H1 (cell line): ENCODE results near the gene EIF4A2. TPM values are rescaled to one million over a fixed set of nuclear protein-coding genes. Genes with fewer than 3 reads are reported as not detected.
A peak's percentile ranks its signal among the peaks of the same experiment; 100 is the strongest.

Experiments used
- CTCF ChIA-PET: fragments of 300-600 bp; sonication (Branson Sonifier 250); formaldehyde crosslinking; loops from one replicate; lab custom pipeline; 2021; ENCODE audit not compliant: partially characterized antibody; lab: Charles Lee
- POLR2A ChIA-PET: fragments of 300-600 bp; sonication (Branson Sonifier 250); formaldehyde crosslinking; loops from one replicate; lab custom pipeline; 2021; ENCODE audit warnings: inconsistent platforms; ENCODE audit not compliant: partially characterized antibody; lab: Charles Lee
- DNase-seq, 2 experiments: peaks; one replicate each; pipeline versions ENCODE4 v3.0.0 to v3.0.0-alpha.2; 2010 to 2022; ENCODE audit warnings: low spot score in 2 of 2, low read depth in 1 of 2, mixed read lengths in 1 of 2
- FAIRE-seq: peaks from 2 replicates; lab custom pipeline; 2011; peaks lifted over from hg19 to GRCh38; lab: Jason Lieb, UNC
- H2AFZ ChIP-seq: 2 replicates; pipeline ENCODE4 v1.8.1; 2012; ENCODE audit warnings: low read length, inconsistent platforms
- H2AK5ac ChIP-seq: 2 replicates; pipeline ENCODE4 v1.6.1; 2013; ENCODE audit warnings: low read depth, low read length
- H2BK120ac ChIP-seq: replicated peaks from 2 replicates; pipeline ENCODE3; 2013; ENCODE audit warnings: low read depth, low read length, inconsistent platforms
- H2BK12ac ChIP-seq: 2 replicates; pipeline ENCODE4 v1.6.1; 2013; ENCODE audit warnings: low read depth, low read length
- H2BK15ac ChIP-seq: 2 replicates; pipeline ENCODE4 v1.6.1; 2013; ENCODE audit warnings: low read length
- H2BK20ac ChIP-seq: 2 replicates; pipeline ENCODE4 v1.6.1; 2013; ENCODE audit warnings: low read length
- H2BK5ac ChIP-seq: 2 replicates; pipeline ENCODE4 v1.6.1; 2013; ENCODE audit warnings: low read depth, low read length
- H3K14ac ChIP-seq: 2 replicates; pipeline ENCODE4 v1.6.1; 2013; ENCODE audit warnings: inconsistent platforms; ENCODE audit not compliant: insufficient read length
- H3K18ac ChIP-seq: 2 replicates; pipeline ENCODE4 v1.6.1; 2013; ENCODE audit warnings: low read length; ENCODE audit errors: extremely low read depth
- H3K23ac ChIP-seq: 2 replicates; pipeline ENCODE4 v1.6.1; 2013; ENCODE audit warnings: inconsistent platforms; ENCODE audit not compliant: insufficient read length
- H3K23me2 ChIP-seq: 2 replicates; pipeline ENCODE4 v1.6.1; 2013; ENCODE audit warnings: low read depth, low read length
- H3K27ac ChIP-seq: 2 replicates; pipeline ENCODE4 v1.6.1; 2011; ENCODE audit warnings: low read depth, low read length, inconsistent platforms
- H3K27me3 ChIP-seq, 4 experiments: replicated peaks in 1 of 4; 1 replicate in 1 of 4; 2 replicates in 3 of 4; pipeline versions ENCODE4 v1.6.1 to v1.8.1; 2011 to 2013; ENCODE audit warnings: low read length in 3 of 4, mild to moderate bottlenecking in 3 of 4, inconsistent platforms in 2 of 4, mixed read lengths in 2 of 4, moderate library complexity in 1 of 4; ENCODE audit not compliant: control insufficient read depth in 3 of 4, insufficient read depth in 3 of 4; ENCODE audit errors: extremely low read depth in 1 of 4
- H3K36me3 ChIP-seq, 4 experiments: 2 replicates each; pipeline versions ENCODE4 v1.6.1 to v1.8.1; 2011 to 2013; ENCODE audit warnings: mild to moderate bottlenecking in 4 of 4, low read length in 3 of 4, moderate library complexity in 2 of 4, control low read depth in 1 of 4, inconsistent platforms in 1 of 4; ENCODE audit not compliant: insufficient read depth in 4 of 4, control insufficient read depth in 2 of 4
- H3K4ac ChIP-seq: replicated peaks from 2 replicates; pipeline ENCODE3; 2013; ENCODE audit warnings: low read length, low read depth, mixed read lengths, inconsistent platforms; ENCODE audit not compliant: insufficient read length
- H3K4me1 ChIP-seq, 4 experiments: replicated peaks in 1 of 4; 1 replicate in 1 of 4; 2 replicates in 3 of 4; pipeline versions ENCODE4 v1.6.1 to v1.8.1; 2011 to 2013; ENCODE audit warnings: low read length in 3 of 4, inconsistent platforms in 2 of 4, mixed read lengths in 1 of 4; ENCODE audit not compliant: insufficient read depth in 4 of 4, control insufficient read depth in 3 of 4
- H3K4me2 ChIP-seq, 2 experiments: 2 replicates each; pipeline versions ENCODE4 v1.6.1 to v1.8.1; 2011 to 2013; ENCODE audit warnings: low read depth in 2 of 2, low read length in 2 of 2, control low read depth in 1 of 2, inconsistent platforms in 1 of 2, mild to moderate bottlenecking in 1 of 2; ENCODE audit not compliant: insufficient read depth in 1 of 2
- H3K4me3 ChIP-seq, 4 experiments: fragments of 200-600, 300-600 bp in 1 of 4; sonication (generic), shearing (Covaris generic), sonication (Bioruptor Twin) in 1 of 4; 2 replicates each; pipeline versions ENCODE4 v1.5.1 to v1.8.1; 2011 to 2016; ENCODE audit warnings: low read length in 4 of 4, low read depth in 3 of 4, control low read depth in 2 of 4, inconsistent platforms in 2 of 4, mild to moderate bottlenecking in 2 of 4, mixed read lengths in 1 of 4, moderate library complexity in 1 of 4; ENCODE audit not compliant: insufficient read depth in 2 of 4; ENCODE audit errors: extremely low read depth in 1 of 4
- H3K56ac ChIP-seq: replicated peaks from 2 replicates; pipeline ENCODE3; 2013; ENCODE audit warnings: low read depth, mild to moderate bottlenecking, mixed read lengths, low read length, inconsistent platforms; ENCODE audit not compliant: insufficient read length
- H3K79me1 ChIP-seq: 2 replicates; pipeline ENCODE4 v1.6.1; 2013; ENCODE audit warnings: low read depth, low read length, control low read depth
- H3K79me2 ChIP-seq, 2 experiments: 2 replicates each; pipeline versions ENCODE4 v1.6.1 to v1.8.1; 2012 to 2013; ENCODE audit warnings: low read length in 2 of 2, mild to moderate bottlenecking in 2 of 2, inconsistent platforms in 1 of 2; ENCODE audit not compliant: insufficient read depth in 2 of 2, control insufficient read depth in 1 of 2
- H3K9ac ChIP-seq, 4 experiments: replicated peaks in 1 of 4; 1 replicate in 1 of 4; 2 replicates in 3 of 4; pipeline versions ENCODE4 v1.6.1 to v1.8.1; 2011 to 2013; ENCODE audit warnings: low read depth in 3 of 4, low read length in 3 of 4, control low read depth in 2 of 4, mild to moderate bottlenecking in 2 of 4, moderate library complexity in 2 of 4, inconsistent platforms in 1 of 4; ENCODE audit errors: extremely low read depth in 1 of 4
- H3K9me3 ChIP-seq, 2 experiments: 2 replicates each; pipeline versions ENCODE4 v1.6.1 to v1.8.1; 2012 to 2013; ENCODE audit warnings: mild to moderate bottlenecking in 2 of 2, moderate library complexity in 2 of 2, control low read depth in 1 of 2, inconsistent platforms in 1 of 2, low read depth in 1 of 2, low read length in 1 of 2, mixed read lengths in 1 of 2; ENCODE audit not compliant: insufficient read depth in 2 of 2
- H4K20me1 ChIP-seq, 2 experiments: replicated peaks in 1 of 2; 2 replicates each; pipeline versions ENCODE3 to v1.8.1; 2011 to 2013; ENCODE audit warnings: inconsistent platforms in 2 of 2, low read length in 2 of 2, mild to moderate bottlenecking in 1 of 2; ENCODE audit not compliant: insufficient read depth in 2 of 2, control insufficient read depth in 1 of 2
- H4K5ac ChIP-seq: 2 replicates; pipeline ENCODE4 v1.6.1; 2013; ENCODE audit warnings: low read length, low read depth, mixed read lengths, inconsistent platforms; ENCODE audit not compliant: insufficient read length
- H4K8ac ChIP-seq: 2 replicates; pipeline ENCODE4 v1.8.0; 2013; ENCODE audit warnings: mild to moderate bottlenecking, moderate library complexity, low read length, inconsistent platforms; ENCODE audit not compliant: insufficient read depth; ENCODE audit errors: extremely low read depth
- H4K91ac ChIP-seq: replicated peaks from 2 replicates; pipeline ENCODE3; 2013; ENCODE audit warnings: low read length, mixed read lengths, inconsistent platforms; ENCODE audit not compliant: insufficient read length
- CHD1 ChIP-seq: IDR thresholded peaks from 2 replicates; pipeline ENCODE4 v1.6.1; 2012; ENCODE audit warnings: low read depth, low read length, improper control_type of control experiment
- CTBP2 ChIP-seq: IDR thresholded peaks from 2 replicates; pipeline ENCODE4 v1.7.0; 2011; ENCODE audit warnings: borderline replicate concordance, mild to moderate bottlenecking, moderate library complexity, mixed read lengths, low read length; ENCODE audit not compliant: insufficient read depth, insufficient read length
- EP300 ChIP-seq, 2 experiments: IDR thresholded peaks; 1 replicate in 1 of 2; 2 replicates in 1 of 2; pipeline ENCODE4 v1.6.1; 2011 to 2012; ENCODE audit warnings: low read depth in 2 of 2, low read length in 2 of 2, mild to moderate bottlenecking in 2 of 2, borderline replicate concordance in 1 of 2, inconsistent platforms in 1 of 2, moderate library complexity in 1 of 2
- EZH2 ChIP-seq: fragments of 200-600 bp; sonication (generic); IDR thresholded peaks from 2 replicates; pipeline ENCODE4 v1.7.1; 2012; ENCODE audit warnings: low read depth, mild to moderate bottlenecking, moderate library complexity, low read length, inconsistent platforms; ENCODE audit not compliant: severe bottlenecking
- RBBP5 ChIP-seq: IDR thresholded peaks from 2 replicates; pipeline ENCODE4 v1.7.1; 2012; ENCODE audit warnings: low read depth, mild to moderate bottlenecking, inconsistent platforms, low read length, moderate library complexity, borderline replicate concordance
- RXRA ChIP-seq: IDR thresholded peaks from 2 replicates; pipeline ENCODE4 v1.6.1; 2011; ENCODE audit warnings: low read depth, mild to moderate bottlenecking, low read length, moderate library complexity; ENCODE audit not compliant: insufficient read depth
- SIRT6 ChIP-seq: IDR thresholded peaks from one replicate; pipeline ENCODE4 v1.7.1; 2012; ENCODE audit warnings: low read length, inconsistent platforms
- SP4 ChIP-seq: IDR thresholded peaks from 2 replicates; pipeline ENCODE4 v1.6.1; 2012; ENCODE audit warnings: low read length, inconsistent platforms
- TAF1 ChIP-seq: IDR thresholded peaks from 2 replicates; pipeline ENCODE4 v1.6.1; 2011; ENCODE audit warnings: mild to moderate bottlenecking, low read depth, low read length
- TAF7 ChIP-seq: optimal IDR thresholded peaks from 2 replicates; pipeline ENCODE3; 2011; ENCODE audit warnings: low read depth, mild to moderate bottlenecking, inconsistent platforms, low read length, moderate library complexity, borderline replicate concordance
- TCF12 ChIP-seq: IDR thresholded peaks from 2 replicates; pipeline ENCODE4 v1.6.1; 2011; ENCODE audit warnings: low read depth, mild to moderate bottlenecking, low read length
- WGBS, 2 experiments: shearing (Covaris generic) in 1 of 2; methylation state at CpG; one replicate each; pipeline versions ENCODE4 v1.1.6 to v1.1.7; 2013 to 2015; ENCODE audit warnings: low lambda C conversion rate in 2 of 2, mixed read lengths in 2 of 2, inconsistent platforms in 1 of 2, low coverage in 1 of 2, missing lambda C conversion rate in 1 of 2; ENCODE audit not compliant: insufficient replicate concordance in 2 of 2, insufficient coverage in 1 of 2, insufficient read length in 1 of 2; ENCODE audit errors: extremely low coverage in 1 of 2, missing lambda C conversion rate in 1 of 2; 5-methylcytosine and 5-hydroxymethylcytosine counted together
- polyA plus RNA-seq, 7 experiments: library from polyadenylated mRNA; depleted of rRNA in 3 of 7; stranded (reverse) in 5 of 7; unstranded in 2 of 7; fragments of >200 nt in 5 of 7; fragments of 200-250 nt in 2 of 7; gene quantifications; 1 replicate in 5 of 7; 2 replicates in 1 of 7; 4 replicates in 1 of 7; pipeline versions ENCODE4 v1.2.1 to v1.2.3, GENCODE V29; 2011 to 2013; ENCODE audit warnings: missing spikeins in 2 of 7, mixed read lengths in 2 of 7
- total RNA-seq: library from RNA; stranded (reverse); fragmentation: NEBNext Ultra II Directional; extraction: Animal tissue kit (Norgen Biotek cat#: 25700); gene quantifications from 2 replicates; pipeline ENCODE4 v1.2.1, GENCODE V29; 2021
- TF ChIP-seq, protein P1 (sequence below): IDR thresholded peaks from 2 replicates; pipeline ENCODE4 v1.6.1; 2012; ENCODE audit warnings: inconsistent platforms

Gene EIF4A2
- total and polyA plus RNA-seq, 2 of the 8 experiments (the other 6 are each of a cell fraction or from before 2014, with no cell fraction given) = 527 to 604 TPM

DNA sequence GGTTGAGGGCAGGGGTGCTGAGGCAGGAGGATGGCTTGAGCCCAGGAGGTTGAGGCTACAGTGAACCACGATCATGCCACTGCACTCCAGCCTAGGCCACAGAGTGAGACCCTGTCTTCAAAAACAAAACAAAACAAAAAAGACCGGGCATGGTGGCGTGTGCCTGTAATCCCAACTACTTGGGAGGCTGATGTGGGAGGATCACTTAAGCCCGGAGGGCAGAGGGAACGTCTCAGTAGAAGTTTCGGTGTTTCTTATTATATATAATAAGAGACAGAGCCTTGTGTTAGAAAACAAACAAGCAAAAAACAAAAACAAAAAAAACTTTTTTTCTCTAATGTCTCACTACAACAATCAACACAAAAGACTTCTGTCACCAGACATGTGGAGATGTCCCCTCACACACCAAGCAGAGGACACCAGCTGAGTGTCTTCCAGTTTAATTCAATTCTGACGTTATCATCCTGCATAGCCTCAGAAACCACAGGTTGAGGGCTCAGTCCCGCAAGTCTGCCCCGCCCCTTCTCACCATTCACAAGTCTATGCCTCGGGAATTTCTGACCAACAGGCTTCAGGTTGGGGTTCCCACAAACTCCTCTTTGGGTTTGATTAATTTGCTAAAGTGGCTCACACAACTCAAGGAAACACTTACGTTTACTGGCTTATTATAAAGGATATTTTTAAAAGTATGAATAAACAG is 24.0 kb upstream of the EIF4A2 start:
- Histone ChIP-seq H2BK120ac (no peak overlapping the region), H3K27ac (no peak overlapping the region), H4K20me1 (no peaks in the 10 kb centered on the region), H2BK20ac (no peak overlapping the region), H3K4me2 (no peak overlapping the region), H3K56ac (no peak overlapping the region), H3K79me2 (no peaks in the 10 kb centered on the region), H3K79me1 (no peaks in the 10 kb centered on the region), H3K23me2 (no peaks in the 10 kb centered on the region), H3K4me3 (no peak overlapping the region), H3K9me3 (no peaks in the 10 kb centered on the region), H3K4me1 (no peaks in the 10 kb centered on the region), H4K5ac (no peak overlapping the region), H2BK5ac (no peak overlapping the region), H3K36me3 (no peaks in the 10 kb centered on the region), H2BK12ac (0 out of 2 replicates have a peak overlapping the region, but pooled peaks have one; percentile 27), H3K14ac (no peak overlapping the region), H2AFZ (no peak overlapping the region), H2AK5ac (no peak overlapping the region), H3K23ac (no peak overlapping the region), H3K18ac (no peak overlapping the region), H4K91ac (no peak overlapping the region), H2BK15ac (no peak overlapping the region), H3K9ac (no peak overlapping the region), H3K27me3 (no peaks in the 10 kb centered on the region), H3K4ac (no peak overlapping the region), H4K8ac (no peak overlapping the region)
- no peak for DNase-seq
- no peak for FAIRE-seq
- ChIA-PET CTCF (interaction anchor here (0.9 to 1.4 kb wide), 2 partner anchors 150 to 163 kb away, joined by 3 read pairs; no protein-coding TSS in a partner anchor), POLR2A (interaction anchor here (1.6 to 2.3 kb wide), 2 partner anchors 24 to 26 kb away, joined by 4 to 10 read pairs; partner anchors contain the start of gene EIF4A2)
- WGBS, 2 experiments = 84% methylated on average over 11 of the region's 11 CpGs; no CpG with 5 or more reads in 1 of the 2 experiments
- TF ChIP-seq RBBP5 (no peak), CHD1 (no peak), TAF1 (no peak), CTBP2 (no peak), EZH2 (no peak), EP300 (IDR thresholded peaks at IDR 0.05; ENCODE audit: borderline replicate concordance in 1 of 2, low read depth in 2 of 2, low read length in 2 of 2) (no peak), TAF7 (no peak), TCF12 (no peak), SP4 (no peak), SIRT6 (no peak), RXRA (no peak)
- TF ChIP-seq, protein P1, sequence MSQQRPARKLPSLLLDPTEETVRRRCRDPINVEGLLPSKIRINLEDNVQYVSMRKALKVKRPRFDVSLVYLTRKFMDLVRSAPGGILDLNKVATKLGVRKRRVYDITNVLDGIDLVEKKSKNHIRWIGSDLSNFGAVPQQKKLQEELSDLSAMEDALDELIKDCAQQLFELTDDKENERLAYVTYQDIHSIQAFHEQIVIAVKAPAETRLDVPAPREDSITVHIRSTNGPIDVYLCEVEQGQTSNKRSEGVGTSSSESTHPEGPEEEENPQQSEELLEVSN = no peak
